ENCODE measurements around the gene THNSL1. TPM values are rescaled to one million over a fixed set of nuclear protein-coding genes. Genes with fewer than 3 reads are reported as not detected.

The THNSL1 gene
- total and polyA plus RNA-seq, 2 of the 8 experiments (the other 6 are each of a cell fraction or from before 2014, with no cell fraction given): 1.4 to 3.1 TPM

- no peak overlapping the region for H2AK5ac ChIP-seq (ENCODE audit: low read depth, low read length)
- H2BK120ac ChIP-seq (replicated peaks; ENCODE audit: low read depth, low read length): no peak overlapping the region
- H4K5ac ChIP-seq (ENCODE audit: insufficient read length, low read depth, low read length): no peak overlapping the region
- no peak for FAIRE-seq
- no peaks in the 10 kb centered on the region for H3K23me2 ChIP-seq (ENCODE audit: low read depth, low read length)
- H3K79me1 ChIP-seq (ENCODE audit: low read depth, low read length): no peaks in the 10 kb centered on the region
- H2BK20ac ChIP-seq (ENCODE audit: low read length): no peak overlapping the region
- no peak overlapping the region for H3K4ac ChIP-seq (replicated peaks; ENCODE audit: insufficient read length, low read depth, low read length)
- H3K4me3 ChIP-seq (ENCODE audit: extremely low read depth in 1 of 4, insufficient read depth in 2 of 4, low read depth in 3 of 4, low read length in 4 of 4): no peak overlapping the region
- H3K27me3 ChIP-seq (replicated peaks in 1 of 4; ENCODE audit: control insufficient read depth in 3 of 4, extremely low read depth in 1 of 4, insufficient read depth in 3 of 4, low read length in 3 of 4): no peaks in the 10 kb centered on the region
- no peak overlapping the region for H2BK12ac ChIP-seq (ENCODE audit: low read depth, low read length)
- H3K9ac ChIP-seq (replicated peaks in 1 of 4; ENCODE audit: extremely low read depth in 1 of 4, low read depth in 3 of 4, low read length in 3 of 4): no peak overlapping the region
- no peaks in the 10 kb centered on the region for H3K36me3 ChIP-seq (ENCODE audit: control insufficient read depth in 2 of 4, insufficient read depth in 4 of 4, low read length in 3 of 4)
- H3K18ac ChIP-seq (ENCODE audit: extremely low read depth, low read length): no peak overlapping the region
- no peak overlapping the region for H3K14ac ChIP-seq (ENCODE audit: insufficient read length)
- ChIA-PET POLR2A (ENCODE audit: partially characterized antibody) (no interaction called here), CTCF (ENCODE audit: partially characterized antibody) (no interaction called here)
- H2BK15ac ChIP-seq (ENCODE audit: low read length): no peak overlapping the region
- H3K23ac ChIP-seq (ENCODE audit: insufficient read length): no peak overlapping the region
- no peak overlapping the region for H4K8ac ChIP-seq (ENCODE audit: extremely low read depth, insufficient read depth, low read length)
- H2AFZ ChIP-seq (ENCODE audit: low read length): no peak overlapping the region; the same call in 1 of the 2 replicates
- H3K56ac ChIP-seq (replicated peaks; ENCODE audit: insufficient read length, low read depth, low read length): no peak overlapping the region
- H3K27ac ChIP-seq (ENCODE audit: low read depth, low read length): no peak overlapping the region
- no peak for DNase-seq (ENCODE audit: low read depth in 1 of 2, low spot score in 2 of 2)
- H2BK5ac ChIP-seq (ENCODE audit: low read depth, low read length): no peak overlapping the region
- no peaks in the 10 kb centered on the region for H3K9me3 ChIP-seq (ENCODE audit: insufficient read depth in 2 of 2, low read depth in 1 of 2, low read length in 1 of 2)
- WGBS, 2 experiments (ENCODE audit: extremely low coverage in 1 of 2, insufficient coverage in 1 of 2, insufficient read length in 1 of 2, insufficient replicate concordance in 2 of 2, low coverage in 1 of 2, low lambda C conversion rate in 2 of 2, missing lambda C conversion rate in 1 of 2): 85% methylated on average over 9 of the region's 9 CpGs; no CpG with 5 or more reads in 1 of the 2 experiments
- H3K79me2 ChIP-seq (ENCODE audit: control insufficient read depth in 1 of 2, insufficient read depth in 2 of 2, low read length in 2 of 2): no peaks in the 10 kb centered on the region
- no peaks in the 10 kb centered on the region for H4K20me1 ChIP-seq (replicated peaks in 1 of 2; ENCODE audit: control insufficient read depth in 1 of 2, insufficient read depth in 2 of 2, low read length in 2 of 2)
- no peak overlapping the region for H4K91ac ChIP-seq (replicated peaks; ENCODE audit: insufficient read length, low read length)
- no peaks in the 10 kb centered on the region for H3K4me1 ChIP-seq (replicated peaks in 1 of 4; ENCODE audit: control insufficient read depth in 3 of 4, insufficient read depth in 4 of 4, low read length in 3 of 4)
- no peak overlapping the region for H3K4me2 ChIP-seq (ENCODE audit: insufficient read depth in 1 of 2, low read depth in 2 of 2, low read length in 2 of 2)
- TF ChIP-seq MAFK (IDR thresholded peaks at IDR 0.05; ENCODE audit: low read depth, low read length) (no peak), TAF7 (optimal IDR thresholded peaks at IDR 0.05; ENCODE audit: borderline replicate concordance, low read depth, low read length) (no peak), FOSL1 (IDR thresholded peaks at IDR 0.05; ENCODE audit: insufficient read depth, low read depth, low read length) (no peak), KDM4A (IDR thresholded peaks at IDR 0.05; ENCODE audit: low read depth, low read length, severe bottlenecking) (no peak), BACH1 (IDR thresholded peaks at IDR 0.05; ENCODE audit: low read length) (no peak), POU5F1 (IDR thresholded peaks at IDR 0.05; ENCODE audit: low read depth, low read length) (no peak), CTCF (IDR thresholded peaks at IDR 0.05; ENCODE audit: control extremely low read depth in 1 of 3, insufficient read depth in 1 of 3, low read depth in 1 of 3, low read length in 3 of 3) (no peak), GTF2F1 (IDR thresholded peaks at IDR 0.05; ENCODE audit: borderline replicate concordance, low read depth, low read length) (no peak), NANOG (IDR thresholded peaks at IDR 0.05; ENCODE audit: insufficient read depth, low read depth, low read length, poor library complexity, severe bottlenecking) (no peak), SP2 (IDR thresholded peaks at IDR 0.05; ENCODE audit: low read length) (no peak), NRF1 (IDR thresholded peaks at IDR 0.05; ENCODE audit: low read depth, low read length) (no peak), CHD1 (IDR thresholded peaks at IDR 0.05; ENCODE audit: low read depth, low read length) (no peak), ASH2L (IDR thresholded peaks at IDR 0.05; ENCODE audit: low read length) (no peak)
These were observed 34.0 kb downstream of the THNSL1 start for GRCh38 chr10:25050402-25050801.
